Mesodermal cell (in vitro differentiated cells): ENCODE data around the gene FCHO1.
"Not testable (repeated sequence)": the region's sequence is repeated elsewhere in the genome, so short reads cannot be mapped to it uniquely, and the experiment has no call there.

Experiments used
- H3K27ac ChIP-seq: 2 replicates; pipeline ENCODE4 v1.7.0; 2013; ENCODE audit warnings: mild to moderate bottlenecking, low read depth, low read length, moderate library complexity; ENCODE audit not compliant: severe bottlenecking
- H3K36me3 ChIP-seq: 2 replicates; pipeline ENCODE4 v1.7.1; 2013; ENCODE audit warnings: mild to moderate bottlenecking, low read length, moderate library complexity; ENCODE audit not compliant: control insufficient read depth, insufficient read depth
- H3K4me1 ChIP-seq: one replicate; pipeline ENCODE4 v1.7.1; 2013; ENCODE audit warnings: mild to moderate bottlenecking, low read length; ENCODE audit not compliant: insufficient read depth, control insufficient read depth, poor library complexity, severe bottlenecking
- H3K4me3 ChIP-seq: 2 replicates; pipeline ENCODE4 v1.7.0; 2013; ENCODE audit warnings: low read length, control low read depth, mild to moderate bottlenecking; ENCODE audit not compliant: insufficient read depth, poor library complexity, severe bottlenecking; ENCODE audit errors: extremely low read depth
- H3K9me3 ChIP-seq: 2 replicates; pipeline ENCODE4 v1.7.1; 2013; ENCODE audit warnings: mild to moderate bottlenecking, low read length, moderate library complexity; ENCODE audit not compliant: control insufficient read depth
- WGBS, 2 experiments: methylation state at CpG; one replicate each; pipeline ENCODE4 v1.1.5; 2013; ENCODE audit warnings: missing lambda C conversion rate in 2 of 2; ENCODE audit not compliant: insufficient coverage in 2 of 2; 5-methylcytosine and 5-hydroxymethylcytosine counted together

Gene FCHO1

DNA sequence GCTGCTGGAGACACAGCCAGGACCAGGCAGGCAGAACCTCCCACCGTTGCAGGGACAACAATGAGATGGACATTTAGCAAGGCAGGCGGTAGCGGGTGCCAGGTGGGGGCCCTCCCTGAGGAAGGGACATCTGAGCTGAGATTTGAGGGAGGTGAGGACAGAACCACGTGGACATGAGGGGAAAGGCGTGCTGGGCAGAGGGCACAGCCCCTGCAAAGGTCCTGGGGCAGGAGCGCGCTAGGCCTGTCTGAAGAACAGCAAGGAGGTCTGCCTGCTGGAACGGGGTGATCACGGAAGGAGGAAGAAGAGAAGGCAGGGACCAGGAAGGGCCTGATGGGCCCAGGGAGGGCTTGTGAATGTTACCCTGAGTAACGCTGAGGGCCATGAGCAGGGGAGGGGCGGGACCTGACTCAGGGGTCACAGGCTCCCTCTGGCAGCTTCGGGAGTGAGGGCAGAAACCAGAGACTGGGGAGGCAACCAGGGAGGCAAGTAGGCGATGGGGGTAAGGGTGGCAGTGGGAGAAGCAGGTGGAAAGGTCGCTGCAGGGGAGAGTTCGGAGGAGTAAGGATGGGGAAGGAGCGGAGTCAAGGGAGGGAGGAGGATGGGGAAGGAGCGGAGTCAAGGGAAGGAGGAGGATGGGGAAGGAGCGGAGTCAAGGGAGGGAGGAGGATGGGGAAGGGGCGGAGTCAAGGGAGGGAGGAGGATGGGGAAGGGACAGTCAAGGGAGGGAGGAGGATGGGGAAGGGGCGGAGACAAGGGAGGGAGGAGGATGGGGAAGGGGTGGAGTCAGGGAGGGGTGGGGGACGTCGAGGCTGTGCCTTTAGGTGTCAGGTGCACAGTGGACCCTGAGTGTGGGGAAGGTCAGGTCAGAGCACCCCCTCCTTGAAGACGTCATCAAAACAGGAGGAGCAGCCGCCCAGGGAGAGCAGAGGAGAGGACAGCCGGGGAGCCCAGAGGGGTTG is 28.0 kb downstream of the FCHO1 start:
- Histone ChIP-seq H3K36me3 (no peaks in the 10 kb centered on the region), H3K27ac (no peak overlapping the region), H3K9me3 (no peaks in the 10 kb centered on the region), H3K4me1 (no peaks in the 10 kb centered on the region), H3K4me3 (peak overlapping the region; percentile 31)
- WGBS, 2 experiments = 17 to 24% methylated on average over 17 to 21 of the region's 25 CpGs

DNA sequence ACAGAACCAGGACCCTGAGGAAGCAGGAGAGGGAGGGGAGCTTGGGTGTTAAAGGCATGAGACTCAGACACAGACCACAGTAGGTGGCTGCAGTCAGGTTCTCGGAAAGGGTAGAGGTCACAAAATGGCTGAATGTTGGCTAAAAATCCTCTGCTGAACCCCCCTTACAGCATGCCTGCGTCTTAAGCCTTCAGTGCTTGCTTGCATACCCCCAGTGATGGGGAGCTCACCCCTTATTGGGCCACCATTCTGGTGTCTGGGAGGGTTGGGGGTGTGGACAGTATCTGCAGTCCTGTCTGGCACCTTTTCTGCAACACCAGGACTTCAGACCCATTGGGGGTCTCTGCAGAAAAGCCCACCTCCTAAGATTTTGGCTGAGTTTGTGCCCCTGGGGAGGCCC is 29.5 kb downstream of the FCHO1 start:
- Histone ChIP-seq H3K36me3 (no peaks in the 10 kb centered on the region), H3K9me3 (no peaks in the 10 kb centered on the region), H3K4me1 (no peaks in the 10 kb centered on the region), H3K4me3 (no peak overlapping the region), H3K27ac (no peak overlapping the region)
- WGBS, 2 experiments = 86 to 88% methylated on average over 1 to 2 of the region's 2 CpGs

DNA sequence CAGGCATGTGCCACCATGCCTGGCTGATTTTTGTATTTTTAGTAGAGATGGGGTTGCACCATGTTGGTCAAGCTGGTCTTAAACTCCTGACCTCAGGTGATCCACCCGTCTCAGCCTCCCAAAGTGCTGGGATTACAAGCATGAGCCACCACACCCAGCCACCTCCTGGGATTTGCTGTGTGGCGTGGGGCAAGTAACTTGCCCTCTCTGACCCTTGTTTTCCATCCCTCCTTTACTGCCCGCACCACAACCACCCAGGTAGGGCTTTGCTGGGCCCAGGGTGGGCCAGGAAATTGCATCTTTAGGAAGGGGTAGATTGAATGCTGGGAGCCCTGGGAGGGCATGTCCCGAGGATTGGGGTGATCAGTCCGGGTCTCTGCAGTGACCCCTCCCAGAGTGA is 32.4 kb downstream of the FCHO1 start:
- H3K4me3 ChIP-seq, H3K36me3 ChIP-seq, H3K4me1 ChIP-seq, H3K9me3 ChIP-seq, H3K27ac ChIP-seq: not testable (repeated sequence)
- 92 to 93% methylated on average over 2 to 3 of the region's 5 CpGs for WGBS, 2 experiments

DNA sequence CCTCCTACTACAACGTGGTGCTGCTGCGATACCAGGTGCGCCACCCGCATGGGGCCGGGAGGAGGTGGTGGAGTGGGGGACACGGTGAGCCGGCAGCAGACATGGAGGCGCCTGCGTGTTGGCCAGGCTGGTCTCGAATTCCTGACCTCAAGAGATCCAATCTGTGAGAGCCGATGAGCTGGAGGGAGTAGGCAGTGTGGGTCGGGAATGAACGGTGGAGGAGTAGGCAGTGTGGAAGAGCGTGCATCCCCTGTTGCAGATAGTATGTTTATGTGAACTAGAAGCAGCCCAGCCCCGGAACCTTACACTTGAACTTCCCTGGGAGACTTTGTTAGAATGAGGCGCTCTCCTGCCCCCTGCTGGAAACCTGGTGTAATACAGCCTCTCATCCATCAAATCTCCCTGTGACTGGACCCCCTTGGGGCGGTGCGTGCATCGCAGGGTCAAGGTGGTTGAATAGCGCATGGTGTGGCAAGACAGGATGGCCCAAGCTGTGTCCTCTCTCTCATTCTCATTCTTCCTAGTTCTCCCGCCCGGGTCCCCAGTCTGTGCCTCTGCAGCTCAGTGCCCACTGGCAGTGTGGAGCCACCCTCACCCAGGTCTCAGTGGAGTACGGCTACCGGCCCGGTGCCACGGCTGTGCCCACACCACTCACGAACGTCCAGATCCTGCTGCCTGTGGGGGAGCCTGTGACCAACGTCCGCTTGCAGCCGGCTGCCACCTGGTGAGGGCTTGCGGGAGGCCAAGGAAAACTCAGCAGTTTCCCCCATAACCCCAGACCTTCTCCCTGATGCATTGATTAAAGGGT is 33.1 kb downstream of the FCHO1 start:
- Histone ChIP-seq H3K4me1 (no peaks in the 10 kb centered on the region), H3K9me3 (no peaks in the 10 kb centered on the region), H3K27ac (no peak overlapping the region), H3K36me3 (no peaks in the 10 kb centered on the region), H3K4me3 (no peak overlapping the region)
- WGBS, 2 experiments = 76% methylated on average over 28 to 31 of the region's 32 CpGs

- 89 to 91% methylated on average over 8 to 13 of the region's 14 CpGs for WGBS, 2 experiments
- H3K27ac ChIP-seq = no peak overlapping the region
- peaks cover 4% of the 10 kb centered on the region for H3K4me1 ChIP-seq
- H3K36me3 ChIP-seq = no peaks in the 10 kb centered on the region
- no peaks in the 10 kb centered on the region for H3K9me3 ChIP-seq
- no peak overlapping the region for H3K4me3 ChIP-seq
Observed at GRCh38 chr19:17787274-17787913, 36.1 kb downstream of the FCHO1 start.

DNA sequence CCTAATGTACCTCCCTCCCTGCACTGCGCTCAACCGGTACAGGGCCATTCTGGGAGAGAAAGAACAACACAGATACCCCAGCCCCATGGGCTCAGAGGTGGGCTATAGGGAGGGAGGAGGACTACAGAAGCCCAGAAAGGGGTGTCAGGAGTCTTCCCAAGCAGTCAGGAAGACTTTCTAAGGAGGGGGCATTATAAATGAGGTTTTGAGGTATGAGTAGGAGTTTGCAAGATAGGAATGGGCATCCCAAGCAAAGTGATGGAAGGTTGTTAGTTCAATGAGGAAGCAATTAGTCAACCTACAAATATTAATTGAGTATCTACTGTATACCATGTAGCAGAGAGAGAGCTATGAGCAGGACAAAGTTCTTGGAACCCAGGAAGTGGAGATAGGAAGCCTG is 37.4 kb downstream of the FCHO1 start:
- no peaks in the 10 kb centered on the region for H3K36me3 ChIP-seq
- WGBS, 2 experiments = no CpG with 5 or more reads among the region's 2 CpGs
- H3K4me3 ChIP-seq = no peak overlapping the region
- H3K27ac ChIP-seq = no peak overlapping the region
- no peaks in the 10 kb centered on the region for H3K9me3 ChIP-seq
- H3K4me1 ChIP-seq = peaks cover 4% of the 10 kb centered on the region

DNA sequence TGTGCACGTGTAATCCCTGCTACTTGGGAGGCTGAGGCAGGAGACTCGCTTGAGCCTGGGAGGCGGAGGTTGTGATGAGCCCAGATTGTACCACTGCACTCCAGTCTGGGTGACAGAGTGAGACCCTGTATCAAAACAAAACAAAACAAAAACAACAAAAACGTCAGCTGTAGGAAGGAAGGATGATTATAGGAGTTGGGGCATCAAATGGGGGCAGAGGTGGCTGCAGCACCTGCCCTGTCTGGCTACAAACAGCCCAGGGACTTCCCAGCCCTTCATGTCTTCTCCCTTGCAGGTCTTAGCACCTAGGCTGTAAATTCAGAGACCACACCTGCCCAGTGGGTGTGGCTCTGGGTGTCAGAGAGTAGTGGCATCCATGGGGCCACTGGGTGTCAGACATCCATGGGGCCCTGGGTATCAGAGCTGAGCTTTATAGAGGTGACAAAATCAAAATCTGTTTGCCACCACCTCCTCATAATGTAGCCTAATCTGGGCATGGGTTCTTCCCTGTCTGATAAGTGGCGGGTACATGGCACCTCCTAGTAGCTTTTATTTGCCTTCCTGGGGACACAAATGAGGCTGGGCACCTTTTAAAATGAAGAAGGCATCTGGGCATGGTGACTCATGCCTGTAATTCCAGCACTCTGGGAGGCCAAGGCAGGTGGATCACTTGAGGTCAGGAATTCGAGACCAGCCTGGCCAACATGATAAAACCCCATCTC is 38.9 kb downstream of the FCHO1 start:
- H3K9me3 ChIP-seq = no peaks in the 10 kb centered on the region
- no peak overlapping the region for H3K4me3 ChIP-seq
- H3K36me3 ChIP-seq = no peaks in the 10 kb centered on the region
- peaks cover 7% of the 10 kb centered on the region for H3K4me1 ChIP-seq
- WGBS, 2 experiments = 87 to 95% methylated on average over 4 of the region's 6 CpGs
- no peak overlapping the region for H3K27ac ChIP-seq

DNA sequence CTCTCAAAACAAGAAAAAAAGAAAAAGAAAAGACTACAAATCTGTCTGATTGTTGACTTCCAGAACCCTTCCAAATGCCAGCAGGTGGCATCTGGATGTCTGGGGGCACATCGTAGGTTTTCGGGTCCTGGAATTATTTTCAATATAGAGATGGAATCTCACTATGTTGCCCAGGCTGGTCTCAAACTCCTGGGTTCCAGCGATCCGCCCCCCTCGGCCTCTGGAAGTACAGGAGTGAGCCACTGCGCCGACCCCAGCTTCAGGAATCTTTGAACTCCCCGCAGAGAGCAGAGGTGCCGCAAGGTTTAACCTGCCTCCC is 43.1 kb downstream of the FCHO1 start:
- Histone ChIP-seq H3K4me1 (peaks cover 7% of the 10 kb centered on the region), H3K27ac (no peak overlapping the region), H3K36me3 (no peaks in the 10 kb centered on the region), H3K9me3 (no peaks in the 10 kb centered on the region), H3K4me3 (no peak overlapping the region)
- 70 to 77% methylated on average over 8 to 9 of the region's 9 CpGs for WGBS, 2 experiments

GRCh38 chr19:17794731-17795494 is 43.6 kb downstream of the FCHO1 start, which contains the start of gene B3GNT3:
Gene B3GNT3 (plus strand): TSS chr19:17795138. CDS start chr19:17807808, 12,670 bp downstream.
- Histone ChIP-seq H3K27ac (no peak within 1 kb of the TSS), H3K4me1 (peaks cover 7% of the 10 kb centered on the region), H3K36me3 (no peaks in the 10 kb centered on the region), H3K4me3 (peak within 1 kb of the TSS; percentile 18), H3K9me3 (no peaks in the 10 kb centered on the region)
- 13 to 18% methylated on average over 40 to 41 of the region's 50 CpGs for WGBS, 2 experiments

- Histone ChIP-seq H3K4me3 (peak overlapping the region; percentile 18), H3K4me1 (peaks cover 7% of the 10 kb centered on the region), H3K27ac (no peak overlapping the region), H3K9me3 (no peaks in the 10 kb centered on the region), H3K36me3 (no peaks in the 10 kb centered on the region)
- 49 to 63% methylated on average over 11 to 14 of the region's 14 CpGs for WGBS, 2 experiments
Observed at GRCh38 chr19:17795495-17795856, 44.2 kb downstream of the FCHO1 start.
